Stimulated activated CD8-positive, alpha-beta memory T cell treated with anti-CD3 and anti-CD28 coated beads, Interleukin-15, amount 100 ng/mL, for 24 hours (primary cell): ENCODE data around the gene PIP4K2C.
A peak's percentile ranks its signal among the peaks of the same experiment; 100 is the strongest.

Experiments
- DNase-seq: peaks from one replicate; pipeline ENCODE4 v3.0.0-alpha.2; 2020; ENCODE audit warnings: low read depth

The PIP4K2C gene

GRCh38 chr12:57621497-57622292 lies 30.7 kb downstream of the PIP4K2C start:
- no peak for DNase-seq

GRCh38 chr12:57622293-57623245 lies 31.6 kb downstream of the PIP4K2C start:
- no peak for DNase-seq

GRCh38 chr12:57623385-57623784 lies 32.4 kb downstream of the PIP4K2C start:
- DNase-seq: no peak

GRCh38 chr12:57623811-57624390 lies 32.9 kb downstream of the PIP4K2C start:
- no peak for DNase-seq

GRCh38 chr12:57624441-57625220 lies 33.6 kb downstream of the PIP4K2C start:
- no peak for DNase-seq

- DNase-seq: no peak
Observed at GRCh38 chr12:57625261-57626032, 34.5 kb downstream of the PIP4K2C start.

GRCh38 chr12:57626111-57626920 lies 35.3 kb downstream of the PIP4K2C start:
- DNase-seq: no peak

GRCh38 chr12:57626921-57627445 lies 36.0 kb downstream of the PIP4K2C start:
- DNase-seq: no peak

GRCh38 chr12:57627501-57628279 lies 36.7 kb downstream of the PIP4K2C start:
- no peak for DNase-seq

GRCh38 chr12:57628280-57629191 lies 37.5 kb downstream of the PIP4K2C start:
- no peak for DNase-seq

GRCh38 chr12:57629897-57630471 lies 39.0 kb downstream of the PIP4K2C start:
- no peak for DNase-seq

- DNase-seq: no peak
Observed at GRCh38 chr12:57630891-57631433, 40.0 kb downstream of the PIP4K2C start.

- no peak for DNase-seq
Observed at GRCh38 chr12:57631566-57632072, 40.6 kb downstream of the PIP4K2C start.

GRCh38 chr12:57632073-57632957 lies 41.3 kb downstream of the PIP4K2C start:
- no peak for DNase-seq

GRCh38 chr12:57632958-57633840 lies 42.2 kb downstream of the PIP4K2C start, which contains the start of gene B4GALNT1:
Gene B4GALNT1, minus strand, starts transcription at chr12:57633201. Its CDS starts 1,069 bp downstream, at chr12:57632132.
- peak; percentile 43 for DNase-seq
